HCEC 1CT (cell line): Measurements from ENCODE around the gene NR1D1.

Experiments
- DNase-seq: peaks from one replicate; pipeline ENCODE4 v3.0.0-alpha.2; 2017

NR1D1 gene

GRCh38 chr17:40062329-40063186 is 37.8 kb downstream of the NR1D1 start, which contains the start of gene THRA:
Gene THRA (plus strand): TSS chr17:40062965. CDS start chr17:40074489, 11,524 bp downstream.
- peak; percentile 45 for DNase-seq

DNA sequence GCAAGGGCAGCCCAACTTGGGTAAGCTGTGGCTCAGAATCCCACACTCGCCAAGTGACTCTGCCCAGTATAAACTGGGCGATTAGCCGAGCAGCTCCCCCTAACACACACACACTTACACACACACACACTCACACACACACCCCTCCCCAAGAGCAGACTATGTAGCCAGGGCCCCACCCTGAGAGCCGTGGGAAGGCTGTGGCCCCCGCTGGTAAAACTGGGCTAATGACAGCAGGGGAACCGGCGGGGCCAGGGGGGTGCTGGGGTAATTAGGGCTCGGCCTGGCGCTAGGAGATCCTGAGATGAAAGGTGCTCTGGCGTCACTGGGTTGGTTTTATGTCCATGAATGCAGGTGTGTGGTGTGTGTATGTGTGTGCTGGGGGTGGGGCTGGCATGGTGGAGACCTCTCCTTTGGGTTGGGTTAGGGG is 38.8 kb downstream of the NR1D1 start:
- DNase-seq = no peak

GRCh38 chr17:40060887-40061608 is 39.3 kb downstream of the NR1D1 start:
- DNase-seq = no peak

- DNase-seq = no peak
These were observed 40.5 kb downstream of the NR1D1 start for GRCh38 chr17:40059729-40060475.

- DNase-seq = no peak
These were observed 41.5 kb downstream of the NR1D1 start for GRCh38 chr17:40058865-40059264.

DNA sequence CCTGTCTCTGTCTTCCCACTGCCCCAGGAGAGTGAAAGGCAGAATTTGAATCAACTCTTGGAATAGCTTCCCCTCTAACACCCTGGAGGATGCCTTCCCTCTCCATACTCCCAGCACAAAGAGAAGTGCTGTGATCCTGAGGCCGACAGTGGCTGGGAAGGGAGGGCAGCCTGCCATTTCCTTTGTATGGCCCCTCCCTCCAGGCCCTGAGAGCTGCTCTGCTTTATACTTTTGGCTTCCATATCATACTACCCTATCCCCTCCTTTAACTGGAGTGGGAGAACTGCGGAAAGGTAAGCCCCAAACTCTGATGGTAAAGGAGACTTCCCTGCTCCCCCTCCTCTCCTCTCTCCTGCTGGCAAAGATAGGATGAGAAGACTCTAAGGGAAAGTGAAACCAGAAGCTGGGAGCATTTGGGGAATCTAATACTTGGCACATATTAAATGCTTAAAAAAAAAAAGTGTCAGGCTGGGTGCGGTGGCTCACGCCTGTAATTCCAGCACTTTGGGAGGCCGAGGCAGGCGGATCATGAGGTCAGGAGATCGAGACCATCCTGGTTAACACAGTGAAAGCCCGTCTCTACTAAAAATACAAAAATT is 42.1 kb downstream of the NR1D1 start:
- DNase-seq = peak; percentile 33

- no peak for DNase-seq
These were observed 43.9 kb downstream of the NR1D1 start for GRCh38 chr17:40056379-40057015.
